CD4-positive, alpha-beta T cell (primary cell): ENCODE measurements around the gene INHBA. TPM values are rescaled to one million over a fixed set of nuclear protein-coding genes. Genes with fewer than 3 reads are reported as not detected.

Experiments used
- ATAC-seq: fragments of 200-7000 bp; cut with Tn5 transposase; one replicate; pipeline ENCODE4 v1.10.0; 2022; ENCODE audit warnings: mild to moderate bottlenecking; ENCODE audit not compliant: poor library complexity
- CTCF ChIA-PET: fragments of 350-600 bp; sonication (Branson Sonifier 250); formaldehyde crosslinking; loops from one replicate; lab custom pipeline; 2021; ENCODE audit warnings: antibody characterized with exemption, inconsistent platforms; lab: Charles Lee
- POLR2A ChIA-PET: fragments of 350-600 bp; sonication (Branson Sonifier 250); formaldehyde crosslinking; loops from one replicate; lab custom pipeline; 2021; ENCODE audit warnings: antibody characterized with exemption, inconsistent platforms; lab: Charles Lee
- DNase-seq, 14 experiments: peaks; one replicate each; pipeline ENCODE4 v3.0.0-alpha.2; 2013 to 2020; ENCODE audit warnings: mixed read lengths in 2 of 14
- H3K27ac ChIP-seq, 2 donors: one replicate each; pipeline versions ENCODE4 v1.5.1 to v1.7.0; 2013; ENCODE audit warnings: low read length in 2 of 2, low read depth in 1 of 2, mild to moderate bottlenecking in 1 of 2
- H3K27me3 ChIP-seq, 2 experiments: 1 replicate in 1 of 2; 2 replicates in 1 of 2; pipeline versions ENCODE4 v1.6.1 to v1.7.0; 2013; ENCODE audit warnings: low read length in 2 of 2, control low read depth in 1 of 2, mild to moderate bottlenecking in 1 of 2, moderate library complexity in 1 of 2; ENCODE audit not compliant: insufficient read depth in 2 of 2, control insufficient read depth in 1 of 2
- H3K36me3 ChIP-seq: one replicate; pipeline ENCODE4 v1.6.1; 2013; ENCODE audit warnings: low read length, control low read depth; ENCODE audit not compliant: insufficient read depth
- H3K4me1 ChIP-seq: one replicate; pipeline ENCODE4 v1.6.1; 2013; ENCODE audit warnings: low read length, control low read depth; ENCODE audit not compliant: insufficient read depth
- H3K4me3 ChIP-seq: one replicate; pipeline ENCODE4 v1.5.1; 2013; ENCODE audit warnings: mild to moderate bottlenecking, low read length, moderate library complexity
- H3K9me3 ChIP-seq, 2 experiments: 1 replicate in 1 of 2; 2 replicates in 1 of 2; pipeline versions ENCODE4 v1.6.1 to v1.7.0; 2013; ENCODE audit warnings: low read length in 2 of 2, mild to moderate bottlenecking in 2 of 2, control low read depth in 1 of 2, moderate library complexity in 1 of 2; ENCODE audit not compliant: control insufficient read depth in 1 of 2, insufficient read depth in 1 of 2
- H3K27ac Mint-ChIP-seq: one replicate; pipeline ENCODE4 v1.8.0; 2020; ENCODE audit warnings: mixed read lengths
- H3K27me3 Mint-ChIP-seq: one replicate; pipeline ENCODE4 v1.8.0; 2021; ENCODE audit warnings: mixed read lengths
- H3K36me3 Mint-ChIP-seq: one replicate; pipeline ENCODE4 v1.8.0; 2021; ENCODE audit warnings: low read depth, mixed read lengths
- H3K4me1 Mint-ChIP-seq: one replicate; pipeline ENCODE4 v1.8.0; 2021; ENCODE audit warnings: low read depth, mixed read lengths
- H3K4me3 Mint-ChIP-seq: one replicate; pipeline ENCODE4 v1.8.0; 2020; ENCODE audit warnings: mild to moderate bottlenecking, mixed read lengths
- H3K9me3 Mint-ChIP-seq: one replicate; pipeline ENCODE4 v1.8.0; 2020; ENCODE audit warnings: mixed read lengths
- intact Hi-C, 2 experiments: fragments of 100-400 bp; cut with DNase I in 1 of 2; cut with micrococcal nuclease in 1 of 2; formaldehyde crosslinking; loops; one replicate each; pipeline versions ENCODE4 v1.15.1 to v1.9.0; 2023 to 2025; cut with DNase I, micrococcal nuclease
- total RNA-seq, 174 experiments: library from RNA in 2 of 174; stranded (reverse) in 2 of 174; gene quantifications; one replicate each; pipeline ENCODE4 v1.2.3 and lab custom pipeline; 2021 to 2026
- TF ChIP-seq, protein P1 (sequence below): fragments of 200-600 bp; IDR thresholded peaks from one replicate; pipeline ENCODE4 v1.8.0; 2022; ENCODE audit warnings: antibody characterized with exemption, mild to moderate bottlenecking

Gene INHBA
- total RNA-seq, 2 experiments from 2014 or later: not detected

DNA sequence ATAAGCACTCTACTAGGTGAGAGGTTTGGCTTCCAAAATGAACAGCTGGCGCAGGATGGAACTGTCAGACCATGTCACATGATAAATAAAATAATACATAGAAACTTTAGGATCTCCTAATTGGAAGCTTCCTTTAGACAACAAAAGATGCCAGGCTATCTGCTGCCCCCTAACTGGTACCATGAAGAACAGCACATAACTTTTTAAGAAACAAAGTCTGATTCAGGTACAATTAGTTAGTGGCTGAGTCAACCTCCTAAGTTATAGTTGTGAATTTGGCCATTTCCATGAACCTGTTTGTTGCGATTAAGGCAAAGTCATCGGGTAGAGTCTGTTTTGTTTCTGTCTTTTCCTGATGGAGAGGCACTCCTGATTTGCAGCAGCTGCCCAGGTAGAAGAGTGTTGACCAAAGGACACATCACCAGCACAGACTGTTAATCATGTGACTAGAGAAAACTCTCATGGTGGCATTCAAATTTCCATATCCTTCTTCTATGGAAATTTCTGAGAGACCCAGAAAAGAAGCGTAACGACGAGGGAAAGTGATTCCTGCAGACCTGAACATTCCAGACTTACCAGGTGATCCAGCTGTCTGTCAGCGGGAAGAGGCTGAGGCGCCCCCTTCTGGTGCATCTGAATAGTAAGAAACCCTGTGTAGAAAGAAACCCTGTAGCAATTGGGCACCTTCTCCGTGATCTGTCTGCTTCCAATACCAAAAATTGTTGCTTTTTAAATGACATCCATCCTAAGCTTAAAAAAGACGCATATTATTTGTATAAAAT, 8.6 kb upstream of the INHBA start:
- ChIA-PET POLR2A (no interaction called here), CTCF (interaction anchor here (1.1 kb wide), 1 partner anchor 8 kb away, joined by 3 read pairs; no protein-coding TSS in a partner anchor)
- Histone ChIP-seq H3K27ac (no peak overlapping the region), H3K9me3 (no peaks in the 10 kb centered on the region), H3K4me3 (no peak overlapping the region), H3K27me3 (peaks cover 0 to 6% of the 10 kb centered on the region in 2 experiments), H3K36me3 (no peaks in the 10 kb centered on the region), H3K4me1 (no peaks in the 10 kb centered on the region)
- Mint-ChIP-seq H3K4me3 (no peak overlapping the region), H3K9me3 (no peaks in the 10 kb centered on the region), H3K36me3 (no peaks in the 10 kb centered on the region), H3K27ac (no peak overlapping the region), H3K27me3 (peaks cover 32% of the 10 kb centered on the region), H3K4me1 (no peaks in the 10 kb centered on the region)
- ATAC-seq (no peak), DNase-seq (no peak)
- intact Hi-C loops: no loop called here
- TF ChIP-seq, protein P1, sequence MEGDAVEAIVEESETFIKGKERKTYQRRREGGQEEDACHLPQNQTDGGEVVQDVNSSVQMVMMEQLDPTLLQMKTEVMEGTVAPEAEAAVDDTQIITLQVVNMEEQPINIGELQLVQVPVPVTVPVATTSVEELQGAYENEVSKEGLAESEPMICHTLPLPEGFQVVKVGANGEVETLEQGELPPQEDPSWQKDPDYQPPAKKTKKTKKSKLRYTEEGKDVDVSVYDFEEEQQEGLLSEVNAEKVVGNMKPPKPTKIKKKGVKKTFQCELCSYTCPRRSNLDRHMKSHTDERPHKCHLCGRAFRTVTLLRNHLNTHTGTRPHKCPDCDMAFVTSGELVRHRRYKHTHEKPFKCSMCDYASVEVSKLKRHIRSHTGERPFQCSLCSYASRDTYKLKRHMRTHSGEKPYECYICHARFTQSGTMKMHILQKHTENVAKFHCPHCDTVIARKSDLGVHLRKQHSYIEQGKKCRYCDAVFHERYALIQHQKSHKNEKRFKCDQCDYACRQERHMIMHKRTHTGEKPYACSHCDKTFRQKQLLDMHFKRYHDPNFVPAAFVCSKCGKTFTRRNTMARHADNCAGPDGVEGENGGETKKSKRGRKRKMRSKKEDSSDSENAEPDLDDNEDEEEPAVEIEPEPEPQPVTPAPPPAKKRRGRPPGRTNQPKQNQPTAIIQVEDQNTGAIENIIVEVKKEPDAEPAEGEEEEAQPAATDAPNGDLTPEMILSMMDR: no peak

DNA sequence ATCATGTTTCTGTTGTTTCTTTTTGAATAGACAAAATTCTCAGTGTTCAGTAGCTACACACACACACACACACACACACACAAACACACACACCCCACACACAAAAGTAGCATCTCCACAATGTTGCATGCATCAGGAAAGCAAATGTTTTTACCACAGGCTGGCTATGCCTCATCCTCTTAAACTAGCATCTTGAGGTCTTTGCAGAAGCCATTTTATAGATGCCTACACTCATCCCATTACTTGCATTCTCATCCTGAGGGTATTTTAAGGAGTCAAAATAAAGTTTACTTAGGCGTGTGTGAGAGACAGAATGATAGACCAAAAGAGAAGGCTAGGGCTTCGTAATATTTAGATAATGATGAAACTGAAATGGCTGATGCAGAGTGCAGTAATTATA, 7.9 kb upstream of the INHBA start:
- H3K27ac ChIP-seq: no peak overlapping the region
- DNase-seq (no peak), ATAC-seq (no peak)
- peaks cover 38% of the 10 kb centered on the region for H3K27me3 Mint-ChIP-seq
- no peaks in the 10 kb centered on the region for H3K9me3 Mint-ChIP-seq
- no peaks in the 10 kb centered on the region for H3K36me3 Mint-ChIP-seq
- H3K4me1 ChIP-seq: peaks cover 4% of the 10 kb centered on the region
- ChIA-PET CTCF (interaction anchor here (1.1 kb wide), 1 partner anchor 8 kb away, joined by 3 read pairs; no protein-coding TSS in a partner anchor), POLR2A (no interaction called here)
- H3K36me3 ChIP-seq: no peaks in the 10 kb centered on the region
- no peak overlapping the region for H3K4me3 Mint-ChIP-seq
- H3K4me1 Mint-ChIP-seq: peaks cover 3% of the 10 kb centered on the region
- intact Hi-C loops: no loop called here
- H3K4me3 ChIP-seq: no peak overlapping the region
- TF ChIP-seq, protein P1: no peak
- no peaks in the 10 kb centered on the region for H3K9me3 ChIP-seq
- no peak overlapping the region for H3K27ac Mint-ChIP-seq
- peaks cover 0 to 11% of the 10 kb centered on the region in 2 experiments for H3K27me3 ChIP-seq

DNA sequence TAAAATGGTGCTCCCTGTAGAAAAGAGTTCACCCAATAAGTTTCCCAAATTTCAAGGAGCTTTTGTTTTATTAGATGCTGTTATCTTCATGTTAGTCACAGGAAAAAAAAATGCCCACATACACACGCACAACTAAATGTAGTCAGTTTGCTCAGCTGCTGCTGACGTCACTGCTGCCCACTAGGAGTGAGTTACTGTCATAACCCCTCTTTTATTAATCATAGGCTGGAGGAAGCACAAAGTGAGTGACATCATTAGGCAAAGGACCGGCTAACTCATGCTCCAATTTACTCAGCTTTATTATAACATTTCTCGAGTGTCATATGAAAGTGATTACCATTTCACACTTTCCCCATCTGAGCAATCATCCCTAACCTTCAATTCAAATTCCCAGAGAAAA, 6.7 kb upstream of the INHBA start:
- H3K9me3 ChIP-seq: peaks cover 0 to 11% of the 10 kb centered on the region in 2 experiments
- peaks cover 48% of the 10 kb centered on the region for H3K27me3 Mint-ChIP-seq
- H3K27ac ChIP-seq: no peak overlapping the region
- no peak overlapping the region for H3K27ac Mint-ChIP-seq
- H3K9me3 Mint-ChIP-seq: no peaks in the 10 kb centered on the region
- H3K27me3 ChIP-seq: peaks cover 0 to 14% of the 10 kb centered on the region in 2 experiments
- ATAC-seq: no peak
- H3K4me3 ChIP-seq: no peak overlapping the region
- TF ChIP-seq, protein P1: no peak
- peaks cover 16% of the 10 kb centered on the region for H3K4me1 ChIP-seq
- DNase-seq: peak in 2 of 14 experiments; percentile 30 to 56
- H3K36me3 Mint-ChIP-seq: no peaks in the 10 kb centered on the region
- no peaks in the 10 kb centered on the region for H3K36me3 ChIP-seq
- H3K4me3 Mint-ChIP-seq: no peak overlapping the region
- ChIA-PET CTCF (no interaction called here), POLR2A (no interaction called here)
- intact Hi-C loops: no loop called here
- peaks cover 10% of the 10 kb centered on the region for H3K4me1 Mint-ChIP-seq
